HepG2 (cell line): ENCODE results near the gene AGBL1.

Experiments
- DNMT1 ChIP-seq: sonication (generic); formaldehyde crosslinking; IDR thresholded peaks from 2 replicates; pipeline ENCODE4 v1.5.1; 2020; ENCODE audit warnings: mild to moderate bottlenecking, missing genetic modification reagents
- EHMT2 ChIP-seq: fragments of 200-600 bp; sonication (generic); IDR thresholded peaks from 2 replicates; pipeline ENCODE4 v1.7.0; 2017; ENCODE audit warnings: antibody characterized with exemption, low read depth, low read length, borderline replicate concordance
- JUNB ChIP-seq: sonication (generic); formaldehyde crosslinking; IDR thresholded peaks from 2 replicates; pipeline ENCODE4 v1.8.0; 2022; ENCODE audit warnings: missing genetic modification reagents, mild to moderate bottlenecking, borderline replicate concordance
- MXI1 ChIP-seq: IDR thresholded peaks from 3 replicates; pipeline ENCODE4 v1.6.1; 2012; ENCODE audit warnings: low read depth, low read length, inconsistent platforms, borderline replicate concordance
- POLR2AphosphoS2 ChIP-seq: IDR thresholded peaks from 2 replicates; pipeline ENCODE4 v1.6.1; 2011; ENCODE audit warnings: low read depth, low read length, improper control_type of control experiment
- RARG ChIP-seq: sonication (generic); formaldehyde crosslinking; IDR thresholded peaks from 2 replicates; pipeline ENCODE4 v1.4.0; 2020; ENCODE audit warnings: low read depth, mild to moderate bottlenecking, missing genetic modification reagents
- SUZ12 ChIP-seq: fragments of 150-350 bp; IDR thresholded peaks from 2 replicates; pipeline ENCODE4 v1.6.1; 2014; ENCODE audit warnings: low read depth, low read length
- TAF1 ChIP-seq: sonication (generic); formaldehyde crosslinking; IDR thresholded peaks from 2 replicates; pipeline ENCODE4 v1.4.0; 2020; ENCODE audit warnings: missing genetic modification reagents
- ZNF329 ChIP-seq: sonication (generic); formaldehyde crosslinking; IDR thresholded peaks from 2 replicates; pipeline ENCODE4 v1.9.0; 2021; ENCODE audit warnings: low read depth, mild to moderate bottlenecking, missing genetic modification reagents
- ZNF776 ChIP-seq: sonication (generic); formaldehyde crosslinking; IDR thresholded peaks from 2 replicates; pipeline ENCODE4 v1.4.0; 2020; ENCODE audit warnings: mild to moderate bottlenecking, missing genetic modification reagents
- TF ChIP-seq, protein P1 (sequence below): IDR thresholded peaks from 2 replicates; pipeline ENCODE4 v1.6.1; 2016; ENCODE audit warnings: missing compliant biosample characterization, missing genetic modification reagents, borderline replicate concordance
- TF ChIP-seq, protein P2 (sequence below): sonication (generic); formaldehyde crosslinking; IDR thresholded peaks from 2 replicates; pipeline ENCODE4 v1.4.0; 2020; ENCODE audit warnings: mild to moderate bottlenecking, missing genetic modification reagents, borderline replicate concordance
- TF ChIP-seq, protein P3 (sequence below): sonication (generic); formaldehyde crosslinking; IDR thresholded peaks from 2 replicates; pipeline ENCODE4 v1.5.0; 2020; ENCODE audit warnings: mild to moderate bottlenecking, missing genetic modification reagents, moderate library complexity
- TF ChIP-seq, protein P4 (sequence below): sonication (generic); formaldehyde crosslinking; IDR thresholded peaks from 2 replicates; pipeline ENCODE4 v1.8.1; 2023; ENCODE audit warnings: mild to moderate bottlenecking, inconsistent platforms, moderate library complexity, missing genetic modification reagents, borderline replicate concordance

DNA sequence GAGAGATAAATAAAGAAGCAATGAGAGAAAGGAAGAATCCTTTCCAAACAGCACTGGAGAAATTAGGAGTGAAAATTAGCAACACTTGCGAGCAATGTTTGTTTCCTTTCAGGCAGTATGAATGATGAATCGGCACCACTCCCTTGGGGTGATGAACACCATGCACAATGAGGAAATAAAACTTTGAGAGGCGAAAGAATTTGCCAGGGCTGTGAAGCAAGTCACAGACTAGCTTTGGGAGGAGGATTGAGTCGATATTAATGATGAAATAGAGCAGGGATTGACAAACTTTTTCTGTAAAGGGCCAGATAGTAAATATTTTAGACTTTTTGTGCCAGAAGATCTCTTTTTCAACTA, 237.7 kb downstream of the AGBL1 start:
- TF ChIP-seq EHMT2 (no peak), TAF1 (CRISPR knock-in tag) (no peak), JUNB (CRISPR knock-in tag) (no peak), POLR2AphosphoS2 (no peak), MXI1 (no peak), DNMT1 (no peak), SUZ12 (no peak), ZNF329 (CRISPR knock-in tag) (no peak), ZNF776 (CRISPR knock-in tag) (no peak), RARG (CRISPR knock-in tag) (no peak)
- TF ChIP-seq, protein P1, sequence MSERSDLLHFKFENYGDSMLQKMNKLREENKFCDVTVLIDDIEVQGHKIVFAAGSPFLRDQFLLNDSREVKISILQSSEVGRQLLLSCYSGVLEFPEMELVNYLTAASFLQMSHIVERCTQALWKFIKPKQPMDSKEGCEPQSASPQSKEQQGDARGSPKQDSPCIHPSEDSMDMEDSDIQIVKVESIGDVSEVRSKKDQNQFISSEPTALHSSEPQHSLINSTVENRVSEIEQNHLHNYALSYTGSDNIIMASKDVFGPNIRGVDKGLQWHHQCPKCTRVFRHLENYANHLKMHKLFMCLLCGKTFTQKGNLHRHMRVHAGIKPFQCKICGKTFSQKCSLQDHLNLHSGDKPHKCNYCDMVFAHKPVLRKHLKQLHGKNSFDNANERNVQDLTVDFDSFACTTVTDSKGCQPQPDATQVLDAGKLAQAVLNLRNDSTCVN (CRISPR knock-in tag) = no peak
- TF ChIP-seq, protein P2, sequence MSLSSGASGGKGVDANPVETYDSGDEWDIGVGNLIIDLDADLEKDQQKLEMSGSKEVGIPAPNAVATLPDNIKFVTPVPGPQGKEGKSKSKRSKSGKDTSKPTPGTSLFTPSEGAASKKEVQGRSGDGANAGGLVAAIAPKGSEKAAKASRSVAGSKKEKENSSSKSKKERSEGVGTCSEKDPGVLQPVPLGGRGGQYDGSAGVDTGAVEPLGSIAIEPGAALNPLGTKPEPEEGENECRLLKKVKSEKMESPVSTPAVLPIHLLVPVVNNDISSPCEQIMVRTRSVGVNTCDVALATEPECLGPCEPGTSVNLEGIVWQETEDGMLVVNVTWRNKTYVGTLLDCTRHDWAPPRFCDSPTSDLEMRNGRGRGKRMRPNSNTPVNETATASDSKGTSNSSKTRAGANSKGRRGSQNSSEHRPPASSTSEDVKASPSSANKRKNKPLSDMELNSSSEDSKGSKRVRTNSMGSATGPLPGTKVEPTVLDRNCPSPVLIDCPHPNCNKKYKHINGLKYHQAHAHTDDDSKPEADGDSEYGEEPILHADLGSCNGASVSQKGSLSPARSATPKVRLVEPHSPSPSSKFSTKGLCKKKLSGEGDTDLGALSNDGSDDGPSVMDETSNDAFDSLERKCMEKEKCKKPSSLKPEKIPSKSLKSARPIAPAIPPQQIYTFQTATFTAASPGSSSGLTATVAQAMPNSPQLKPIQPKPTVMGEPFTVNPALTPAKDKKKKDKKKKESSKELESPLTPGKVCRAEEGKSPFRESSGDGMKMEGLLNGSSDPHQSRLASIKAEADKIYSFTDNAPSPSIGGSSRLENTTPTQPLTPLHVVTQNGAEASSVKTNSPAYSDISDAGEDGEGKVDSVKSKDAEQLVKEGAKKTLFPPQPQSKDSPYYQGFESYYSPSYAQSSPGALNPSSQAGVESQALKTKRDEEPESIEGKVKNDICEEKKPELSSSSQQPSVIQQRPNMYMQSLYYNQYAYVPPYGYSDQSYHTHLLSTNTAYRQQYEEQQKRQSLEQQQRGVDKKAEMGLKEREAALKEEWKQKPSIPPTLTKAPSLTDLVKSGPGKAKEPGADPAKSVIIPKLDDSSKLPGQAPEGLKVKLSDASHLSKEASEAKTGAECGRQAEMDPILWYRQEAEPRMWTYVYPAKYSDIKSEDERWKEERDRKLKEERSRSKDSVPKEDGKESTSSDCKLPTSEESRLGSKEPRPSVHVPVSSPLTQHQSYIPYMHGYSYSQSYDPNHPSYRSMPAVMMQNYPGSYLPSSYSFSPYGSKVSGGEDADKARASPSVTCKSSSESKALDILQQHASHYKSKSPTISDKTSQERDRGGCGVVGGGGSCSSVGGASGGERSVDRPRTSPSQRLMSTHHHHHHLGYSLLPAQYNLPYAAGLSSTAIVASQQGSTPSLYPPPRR (CRISPR knock-in tag) = no peak
- TF ChIP-seq, protein P3, sequence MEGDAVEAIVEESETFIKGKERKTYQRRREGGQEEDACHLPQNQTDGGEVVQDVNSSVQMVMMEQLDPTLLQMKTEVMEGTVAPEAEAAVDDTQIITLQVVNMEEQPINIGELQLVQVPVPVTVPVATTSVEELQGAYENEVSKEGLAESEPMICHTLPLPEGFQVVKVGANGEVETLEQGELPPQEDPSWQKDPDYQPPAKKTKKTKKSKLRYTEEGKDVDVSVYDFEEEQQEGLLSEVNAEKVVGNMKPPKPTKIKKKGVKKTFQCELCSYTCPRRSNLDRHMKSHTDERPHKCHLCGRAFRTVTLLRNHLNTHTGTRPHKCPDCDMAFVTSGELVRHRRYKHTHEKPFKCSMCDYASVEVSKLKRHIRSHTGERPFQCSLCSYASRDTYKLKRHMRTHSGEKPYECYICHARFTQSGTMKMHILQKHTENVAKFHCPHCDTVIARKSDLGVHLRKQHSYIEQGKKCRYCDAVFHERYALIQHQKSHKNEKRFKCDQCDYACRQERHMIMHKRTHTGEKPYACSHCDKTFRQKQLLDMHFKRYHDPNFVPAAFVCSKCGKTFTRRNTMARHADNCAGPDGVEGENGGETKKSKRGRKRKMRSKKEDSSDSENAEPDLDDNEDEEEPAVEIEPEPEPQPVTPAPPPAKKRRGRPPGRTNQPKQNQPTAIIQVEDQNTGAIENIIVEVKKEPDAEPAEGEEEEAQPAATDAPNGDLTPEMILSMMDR (CRISPR knock-in tag) = no peak
- TF ChIP-seq, protein P4, sequence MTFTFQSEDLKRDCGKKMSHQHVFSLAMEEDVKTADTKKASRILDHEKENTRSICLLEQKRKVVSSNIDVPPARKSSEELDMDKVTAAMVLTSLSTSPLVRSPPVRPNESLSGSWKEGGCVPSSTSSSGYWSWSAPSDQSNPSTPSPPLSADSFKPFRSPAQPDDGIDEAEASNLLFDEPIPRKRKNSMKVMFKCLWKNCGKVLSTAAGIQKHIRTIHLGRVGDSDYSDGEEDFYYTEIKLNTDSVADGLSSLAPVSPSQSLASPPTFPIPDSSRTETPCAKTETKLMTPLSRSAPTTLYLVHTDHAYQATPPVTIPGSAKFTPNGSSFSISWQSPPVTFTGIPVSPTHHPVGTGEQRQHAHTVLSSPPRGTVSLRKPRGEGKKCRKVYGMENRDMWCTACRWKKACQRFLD (CRISPR knock-in tag) = no peak
